SU-DHL-6 (cell line): ENCODE data around the gene ADAMTS16.

Experiments
- CTCF ChIP-seq: fragments of 200-600 bp; sonication (generic); IDR thresholded peaks from one replicate; pipeline ENCODE4 v1.5.1; 2017; ENCODE audit warnings: antibody characterized with exemption, mild to moderate bottlenecking, low read length, moderate library complexity; ENCODE audit not compliant: insufficient read depth, poor library complexity, severe bottlenecking
- EZH2phosphoT487 ChIP-seq: fragments of 200-600 bp; sonication (generic), shearing (Covaris generic); conservative IDR thresholded peaks from 2 replicates; pipeline ENCODE4 v1.6.1; 2018; ENCODE audit warnings: mild to moderate bottlenecking, antibody characterized with exemption, low read length, moderate library complexity, mixed read lengths

DNA sequence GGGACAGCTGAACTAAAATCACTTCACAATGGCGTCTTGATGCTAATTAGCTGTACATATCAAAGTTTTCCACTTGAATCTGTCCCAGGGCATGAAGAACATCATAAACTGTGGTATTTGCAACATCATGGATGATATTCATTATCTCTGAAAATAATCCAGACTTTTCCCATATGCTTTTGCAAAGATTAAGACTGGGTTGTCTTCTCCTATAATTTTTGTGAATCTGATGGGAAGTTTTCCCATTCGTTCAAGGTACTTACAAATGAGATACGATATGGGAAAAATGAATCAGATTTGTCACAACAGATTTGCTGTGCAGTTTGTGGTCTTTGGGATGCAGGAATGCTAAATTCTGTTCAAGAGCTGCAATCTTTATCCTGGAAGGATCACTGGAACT lies 17.4 kb upstream of the ADAMTS16 start:
- TF ChIP-seq EZH2phosphoT487: no peak
- no peak for TF ChIP-seq CTCF
